Stomach (tissue), 9 donors: ENCODE data around the gene WWOX. TPM values are rescaled to one million over a fixed set of nuclear protein-coding genes. Genes with fewer than 3 reads are reported as not detected.

ENCODE experiments used
- DNase-seq, 2 donors: peaks; one replicate each; pipeline versions ENCODE4 v3.0.0 to v3.0.0-alpha.2; 2013 to 2019
- H3K27ac ChIP-seq, 5 donors: fragments of 200-600 bp in 4 of 5; sonication (generic) in 4 of 5; one replicate each; pipeline ENCODE4 v1.5.1; 2013 to 2019; ENCODE audit warnings: mild to moderate bottlenecking in 1 of 5, moderate library complexity in 1 of 5
- H3K27me3 ChIP-seq, 3 donors: fragments of 200-600 bp; sonication (generic); one replicate each; pipeline ENCODE4 v1.5.1; 2017 to 2019; ENCODE audit warnings: mixed run types in 1 of 3
- H3K36me3 ChIP-seq, 4 donors: fragments of 200-600 bp; sonication (generic); 1 replicate in 3 of 4; 2 replicates in 1 of 4; pipeline ENCODE4 v1.5.1; 2016 to 2019
- H3K4me1 ChIP-seq, 4 donors: fragments of 200-600 bp; sonication (generic); one replicate each; pipeline ENCODE4 v1.5.1; 2016 to 2019
- H3K4me3 ChIP-seq, 4 donors: fragments of 200-600 bp; sonication (generic) in 3 of 4; one replicate each; pipeline ENCODE4 v1.5.1; 2016 to 2019; ENCODE audit warnings: mild to moderate bottlenecking in 1 of 4
- H3K9me3 ChIP-seq, 4 donors: fragments of 200-600 bp; sonication (generic); one replicate each; pipeline ENCODE4 v1.5.1; 2016 to 2019
- EP300 ChIP-seq: sonication (generic); formaldehyde crosslinking; IDR thresholded peaks from one replicate; pipeline ENCODE4 v1.6.1; 2017; ENCODE audit warnings: antibody characterized with exemption
- POLR2A ChIP-seq, 4 donors: fragments of 450-650 bp; IDR thresholded peaks; one replicate each; pipeline ENCODE4 v1.6.1; 2016; ENCODE audit warnings: antibody characterized with exemption in 4 of 4, control low read depth in 2 of 4, mild to moderate bottlenecking in 1 of 4, moderate library complexity in 1 of 4
- POLR2AphosphoS5 ChIP-seq, 3 donors: sonication (generic); formaldehyde crosslinking; IDR thresholded peaks; one replicate each; pipeline ENCODE4 v1.6.1; 2016; ENCODE audit warnings: antibody characterized with exemption in 3 of 3
- WGBS, 5 donors: extraction: QIAGEN DNeasy Blood & Tissue Kit in 3 of 5; methylation state at CpG; one replicate each; pipeline versions ENCODE4 v1.1.5 to v1.1.7; 2013 to 2018; 5-methylcytosine and 5-hydroxymethylcytosine counted together
- intact Hi-C: fragments of 100-400 bp; cut with DNase I; formaldehyde crosslinking; loops from one replicate; pipeline ENCODE4 v1.15.1; 2023; ENCODE audit warnings: low total_unique reads
- polyA plus RNA-seq, 3 donors: library from polyadenylated mRNA; stranded (reverse); fragments of 200-250 nt; gene quantifications; one replicate each; pipeline ENCODE4 v1.2.3, GENCODE V29; 2013
- total RNA-seq, 5 donors: library from RNA; depleted of rRNA; stranded (reverse); fragments of >200 nt; gene quantifications; one replicate each; pipeline versions ENCODE4 v1.1.0 to v1.2.3, GENCODE V29; 2014 to 2016
- TF ChIP-seq, protein P1 (sequence below), 7 experiments: fragments of 450-650 bp in 4 of 7; fragments of 200-600 bp in 3 of 7; sonication (generic) in 3 of 7; IDR thresholded peaks; one replicate each; pipeline ENCODE4 v1.5.1; 2016 to 2019; ENCODE audit warnings: antibody characterized with exemption in 7 of 7, control low read depth in 2 of 7, mild to moderate bottlenecking in 1 of 7
- donor health status: healthy with polysubstance abuse.
- donor health status: Bipolar disorder and iron deficiency.
- donor health status: healthy.

WWOX gene
- total and polyA plus RNA-seq, 8 donors = 7.7 to 129 (median 48.7) TPM

DNA sequence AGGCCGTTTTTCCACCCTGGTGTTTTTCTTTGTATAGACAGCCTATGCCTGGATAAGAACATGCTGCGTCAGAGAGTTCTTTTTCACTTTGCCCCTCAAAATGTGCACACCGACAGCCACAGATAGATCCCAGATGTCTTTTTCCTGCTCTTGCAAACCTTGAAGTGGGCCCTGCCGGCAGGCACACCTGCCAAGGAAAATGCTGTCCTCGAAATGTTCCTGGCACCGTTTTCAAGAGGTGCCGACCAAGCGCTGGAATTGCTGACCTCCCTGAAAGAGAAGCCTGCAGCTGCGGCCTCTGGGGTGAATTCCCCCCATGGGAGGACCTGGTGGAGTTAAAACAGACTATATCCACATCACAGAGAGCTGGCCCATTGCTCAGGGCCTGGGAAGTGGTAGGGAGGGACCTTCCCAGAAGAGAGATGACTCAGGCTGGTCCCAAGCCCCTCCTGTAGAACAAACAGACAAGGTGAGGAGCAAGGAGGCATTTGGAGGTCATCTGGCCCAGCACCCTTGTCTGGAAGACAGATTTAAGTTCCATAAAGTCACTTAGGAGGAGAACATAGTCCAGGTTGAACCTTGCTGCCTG lies 833.0 kb downstream of the WWOX start:
- peaks cover 0 to under 1% (median 0%) of the 10 kb centered on the region in 4 donors for H3K4me1 ChIP-seq
- WGBS, 5 donors = 83 to 92% (median 87%) methylated on average over 9 of the region's 9 CpGs
- H3K27ac ChIP-seq = no peak overlapping the region
- H3K36me3 ChIP-seq = no peaks in the 10 kb centered on the region
- H3K4me3 ChIP-seq = no peak overlapping the region
- H3K9me3 ChIP-seq = no peaks in the 10 kb centered on the region
- DNase-seq = peak in 1 of 2 donors; percentile 20
- TF ChIP-seq POLR2AphosphoS5 (IDR thresholded peaks at IDR 0.05) (no peak), POLR2A (IDR thresholded peaks at IDR 0.05) (no peak), EP300 (no peak)
- TF ChIP-seq, protein P1, sequence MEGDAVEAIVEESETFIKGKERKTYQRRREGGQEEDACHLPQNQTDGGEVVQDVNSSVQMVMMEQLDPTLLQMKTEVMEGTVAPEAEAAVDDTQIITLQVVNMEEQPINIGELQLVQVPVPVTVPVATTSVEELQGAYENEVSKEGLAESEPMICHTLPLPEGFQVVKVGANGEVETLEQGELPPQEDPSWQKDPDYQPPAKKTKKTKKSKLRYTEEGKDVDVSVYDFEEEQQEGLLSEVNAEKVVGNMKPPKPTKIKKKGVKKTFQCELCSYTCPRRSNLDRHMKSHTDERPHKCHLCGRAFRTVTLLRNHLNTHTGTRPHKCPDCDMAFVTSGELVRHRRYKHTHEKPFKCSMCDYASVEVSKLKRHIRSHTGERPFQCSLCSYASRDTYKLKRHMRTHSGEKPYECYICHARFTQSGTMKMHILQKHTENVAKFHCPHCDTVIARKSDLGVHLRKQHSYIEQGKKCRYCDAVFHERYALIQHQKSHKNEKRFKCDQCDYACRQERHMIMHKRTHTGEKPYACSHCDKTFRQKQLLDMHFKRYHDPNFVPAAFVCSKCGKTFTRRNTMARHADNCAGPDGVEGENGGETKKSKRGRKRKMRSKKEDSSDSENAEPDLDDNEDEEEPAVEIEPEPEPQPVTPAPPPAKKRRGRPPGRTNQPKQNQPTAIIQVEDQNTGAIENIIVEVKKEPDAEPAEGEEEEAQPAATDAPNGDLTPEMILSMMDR (IDR thresholded peaks at IDR 0.05) = no peak
- intact Hi-C loops = no loop called here
- no peaks in the 10 kb centered on the region for H3K27me3 ChIP-seq

DNA sequence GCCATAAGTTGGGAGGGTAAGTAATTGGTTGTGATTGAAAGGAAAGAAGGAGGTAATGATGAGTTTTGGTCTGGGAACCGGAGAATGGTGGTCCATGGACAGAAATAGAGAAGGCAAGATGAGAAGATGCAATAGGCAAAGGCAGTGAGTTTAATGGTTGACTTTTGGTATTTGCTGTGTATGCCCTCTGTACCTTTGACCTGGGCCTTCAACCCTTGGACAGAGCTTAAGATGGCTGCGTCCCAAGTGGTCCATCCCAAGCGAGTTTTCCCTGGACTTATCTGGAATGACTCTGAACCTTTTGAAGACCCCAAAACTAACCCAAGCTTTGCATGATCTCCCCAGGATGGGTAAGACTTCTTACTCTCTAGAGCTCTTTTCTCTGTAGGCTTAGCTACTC lies 836.6 kb downstream of the WWOX start:
- intact Hi-C loops = no loop called here
- Histone ChIP-seq H3K9me3 (no peaks in the 10 kb centered on the region), H3K4me3 (no peak overlapping the region), H3K27ac (no peak overlapping the region), H3K4me1 (no peaks in the 10 kb centered on the region), H3K36me3 (no peaks in the 10 kb centered on the region), H3K27me3 (no peaks in the 10 kb centered on the region)
- WGBS, 5 donors = 85 to 94% (median 89%) methylated on average over 3 of the region's 3 CpGs
- no peak for DNase-seq
- TF ChIP-seq, protein P1 (IDR thresholded peaks at IDR 0.05) = no peak
- TF ChIP-seq POLR2A (IDR thresholded peaks at IDR 0.05) = no peak

DNA sequence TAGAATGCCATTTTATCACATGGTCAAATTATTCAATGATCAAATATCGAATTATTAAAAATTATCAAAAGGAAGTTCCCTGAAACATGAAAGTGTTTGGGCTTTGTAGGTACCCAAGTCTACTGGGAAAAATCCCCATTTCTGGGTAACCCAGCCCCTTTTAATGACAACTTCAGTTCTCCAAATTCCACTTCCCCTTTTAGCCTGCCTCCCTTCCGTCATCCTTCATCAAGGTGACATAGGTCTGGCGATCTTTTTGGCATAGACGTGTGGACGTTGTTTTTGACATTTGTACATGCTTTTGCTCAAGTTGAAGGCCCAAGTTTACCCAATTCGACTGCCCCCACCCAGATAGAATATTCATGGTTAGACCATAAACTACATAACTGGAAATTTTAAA lies 840.1 kb downstream of the WWOX start:
- DNase-seq = no peak
- 67 to 84% (median 77%) methylated on average over 6 of the region's 6 CpGs for WGBS, 5 donors

DNA sequence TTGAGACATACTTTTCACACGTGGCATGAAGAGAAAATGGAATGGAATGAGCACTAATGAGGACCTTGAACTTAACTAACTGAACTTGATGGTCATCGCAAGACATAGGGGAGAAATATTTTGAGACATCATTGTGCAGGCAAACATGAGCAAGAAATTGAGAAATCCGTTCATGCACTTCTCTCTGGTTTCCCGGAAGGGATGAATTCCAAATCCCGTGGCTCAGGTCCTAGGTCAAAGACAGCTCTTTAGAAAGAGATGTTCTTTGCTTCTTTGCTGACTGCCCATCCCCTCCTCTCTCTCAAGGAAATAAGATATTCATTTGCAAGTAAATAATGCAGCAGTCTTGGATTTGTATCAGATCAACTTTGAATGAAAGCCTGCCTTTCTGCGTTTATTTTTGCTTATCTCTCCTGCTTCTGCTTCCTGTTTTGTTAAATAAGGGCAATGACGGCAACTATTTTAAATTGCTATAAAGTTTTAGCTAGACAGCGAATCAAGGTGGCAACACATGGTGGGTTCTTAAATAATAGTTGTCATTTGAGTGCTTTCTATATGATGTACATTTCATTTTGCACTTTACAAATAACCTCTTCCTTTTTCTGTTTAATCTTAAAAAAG lies 843.3 kb downstream of the WWOX start:
- no peak overlapping the region for H3K27ac ChIP-seq
- H3K4me1 ChIP-seq = peaks cover 0 to 4% (median 0%) of the 10 kb centered on the region in 4 donors
- 50 to 65% (median 56%) methylated on average over 8 of the region's 8 CpGs for whole genome bisulfite sequencing, 5 donors
- no peaks in the 10 kb centered on the region for H3K9me3 ChIP-seq
- H3K36me3 ChIP-seq = no peaks in the 10 kb centered on the region
- no peak for DNase-seq
- intact Hi-C loops = no loop called here
- no peak for TF ChIP-seq POLR2AphosphoS5 (IDR thresholded peaks at IDR 0.05)
- TF ChIP-seq EP300 = no peak
- TF ChIP-seq POLR2A (IDR thresholded peaks at IDR 0.05) = no peak
- TF ChIP-seq, protein P1 (IDR thresholded peaks at IDR 0.05) = no peak
- no peaks in the 10 kb centered on the region for H3K27me3 ChIP-seq
- no peak overlapping the region for H3K4me3 ChIP-seq

More for the DNA sequence above, 840.1 kb downstream of the WWOX start:
- intact Hi-C loops = no loop called here
- TF ChIP-seq POLR2A (IDR thresholded peaks at IDR 0.05) = no peak
- H3K4me1 ChIP-seq = peaks cover 0 to 4% (median 0%) of the 10 kb centered on the region in 4 donors
- H3K9me3 ChIP-seq = no peaks in the 10 kb centered on the region
- H3K27ac ChIP-seq = no peak overlapping the region
- no peak overlapping the region for H3K4me3 ChIP-seq
- H3K36me3 ChIP-seq = no peaks in the 10 kb centered on the region
- no peaks in the 10 kb centered on the region for H3K27me3 ChIP-seq

- no peak overlapping the region for H3K27ac ChIP-seq
- H3K27me3 ChIP-seq = no peaks in the 10 kb centered on the region
- peaks cover 0 to 4% (median 0%) of the 10 kb centered on the region in 4 donors for H3K4me1 ChIP-seq
- H3K4me3 ChIP-seq = no peak overlapping the region
- no peaks in the 10 kb centered on the region for H3K9me3 ChIP-seq
- H3K36me3 ChIP-seq = no peaks in the 10 kb centered on the region
- intact Hi-C loops = no loop called here
- no peak for DNase-seq
- 64 to 86% (median 75%) methylated on average over 2 of the region's 2 CpGs for WGBS, 5 donors
- TF ChIP-seq POLR2A (IDR thresholded peaks at IDR 0.05) (no peak), EP300 (no peak), POLR2AphosphoS5 (IDR thresholded peaks at IDR 0.05) (no peak)
- TF ChIP-seq, protein P1 (IDR thresholded peaks at IDR 0.05) = no peak
Measured at GRCh38 chr16:78945336-78945735, 845.9 kb downstream of the WWOX start.
